Hematopoietic multipotent progenitor cell (in vitro differentiated cells): Measurements from ENCODE around the gene CLEC18A. TPM values are rescaled to one million over a fixed set of nuclear protein-coding genes. Genes with fewer than 3 reads are reported as not detected.
"Not testable (repeated sequence)": the region's sequence is repeated elsewhere in the genome, so short reads cannot be mapped to it uniquely, and the experiment has no call there.

ENCODE experiments used
- DNase-seq, 3 donors: peaks; one replicate each; pipeline ENCODE4 v3.0.0-alpha.2; 2011 to 2015; ENCODE audit warnings: low read depth in 2 of 3, low spot score in 2 of 3
- total RNA-seq: library from RNA; depleted of rRNA; stranded (reverse); fragments of >200 nt; gene quantifications from one replicate; pipeline ENCODE4 v1.2.3, GENCODE V29; 2012

CLEC18A gene
- total RNA-seq, 1 donor = 0.81 TPM

GRCh38 chr16:69951672-69952031 lies 518 bp downstream of the CLEC18A start:
- not testable (repeated sequence) for DNase-seq

- not testable (repeated sequence) for DNase-seq
Observed at GRCh38 chr16:69952116-69952515, 982 bp downstream of the CLEC18A start.

DNA sequence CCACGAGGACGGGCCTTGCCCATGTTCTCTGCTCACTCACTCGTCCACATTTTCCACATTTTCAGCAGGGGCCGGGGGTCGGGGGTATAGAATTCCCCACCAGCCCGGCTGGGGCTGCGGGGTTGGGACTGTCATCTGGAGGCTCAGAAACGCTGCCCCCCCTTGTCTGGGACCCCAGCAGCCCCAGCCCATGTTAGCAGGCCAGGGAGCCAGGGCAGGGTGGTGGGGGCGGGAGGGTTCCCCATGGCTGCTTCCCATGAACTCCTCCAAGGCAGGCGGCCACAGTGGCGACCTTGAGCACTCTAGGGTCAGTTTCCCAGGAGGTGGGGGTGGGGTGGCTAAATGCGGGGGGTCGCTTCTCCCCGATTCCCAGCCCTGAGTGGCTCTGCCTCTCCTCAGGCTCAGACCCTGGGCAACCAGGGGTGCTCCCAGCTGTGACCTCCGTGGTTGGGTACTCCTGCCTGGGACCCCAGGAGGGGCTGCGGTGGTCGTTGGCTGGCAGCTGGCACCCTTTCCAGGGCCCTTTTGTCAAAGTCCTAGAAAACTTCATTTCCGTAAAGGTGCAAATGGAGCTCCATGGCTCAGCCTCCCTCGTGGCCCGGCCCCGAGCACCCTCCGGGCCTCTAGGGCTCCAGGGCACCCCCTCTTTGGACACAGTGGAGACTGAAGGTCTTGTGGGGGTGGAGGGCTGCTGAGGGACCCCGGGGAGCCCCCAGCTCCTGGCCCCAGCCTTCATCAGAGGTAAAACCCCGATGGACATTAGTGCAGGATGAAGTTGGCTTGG lies 1.6 kb downstream of the CLEC18A start:
- not testable (repeated sequence) for DNase-seq

DNA sequence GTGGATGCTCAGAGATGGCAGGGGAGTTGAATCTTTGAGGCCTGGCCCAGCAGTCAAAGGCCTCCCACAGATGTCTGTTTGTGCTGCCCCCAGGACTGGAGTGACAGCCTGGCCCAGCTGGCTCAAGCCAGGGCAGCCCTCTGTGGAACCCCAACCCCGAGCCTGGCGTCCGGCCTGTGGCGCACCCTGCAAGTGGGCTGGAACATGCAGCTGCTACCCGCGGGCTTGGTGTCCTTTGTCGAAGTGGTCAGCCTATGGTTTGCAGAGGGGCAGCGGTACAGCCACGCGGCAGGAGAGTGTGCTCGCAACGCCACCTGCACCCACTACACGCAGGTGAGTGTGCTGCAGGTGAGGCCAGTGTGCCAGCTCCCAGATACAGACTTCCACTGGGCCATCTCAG lies 3.1 kb downstream of the CLEC18A start:
- DNase-seq = not testable (repeated sequence)

DNA sequence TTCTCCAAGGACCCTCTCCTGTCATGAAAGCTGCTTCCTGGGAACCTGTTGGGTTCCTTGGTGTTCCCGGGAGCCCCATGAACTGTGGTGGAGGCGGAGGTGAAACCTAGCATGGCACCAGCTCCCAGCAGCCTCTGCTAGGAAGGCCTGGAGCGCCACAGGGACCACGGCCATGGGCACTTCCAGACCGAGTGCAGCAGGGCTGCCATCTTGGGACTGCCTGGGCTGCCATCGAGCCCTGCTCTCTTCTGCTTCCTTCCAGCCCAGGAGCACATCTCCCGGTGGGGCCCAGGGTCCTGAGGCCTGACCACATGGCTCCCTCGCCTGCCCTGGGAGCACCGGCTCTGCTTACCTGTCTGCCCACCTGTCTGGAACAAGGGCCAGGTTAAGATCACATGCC lies 12.2 kb downstream of the CLEC18A start:
- DNase-seq = not testable (repeated sequence)

GRCh38 chr16:69964960-69965660 lies 14.0 kb downstream of the CLEC18A start:
- DNase-seq = peak in 1 of 3 donors; percentile 25

GRCh38 chr16:69965661-69966054 lies 14.5 kb downstream of the CLEC18A start:
- not testable (repeated sequence) for DNase-seq

DNA sequence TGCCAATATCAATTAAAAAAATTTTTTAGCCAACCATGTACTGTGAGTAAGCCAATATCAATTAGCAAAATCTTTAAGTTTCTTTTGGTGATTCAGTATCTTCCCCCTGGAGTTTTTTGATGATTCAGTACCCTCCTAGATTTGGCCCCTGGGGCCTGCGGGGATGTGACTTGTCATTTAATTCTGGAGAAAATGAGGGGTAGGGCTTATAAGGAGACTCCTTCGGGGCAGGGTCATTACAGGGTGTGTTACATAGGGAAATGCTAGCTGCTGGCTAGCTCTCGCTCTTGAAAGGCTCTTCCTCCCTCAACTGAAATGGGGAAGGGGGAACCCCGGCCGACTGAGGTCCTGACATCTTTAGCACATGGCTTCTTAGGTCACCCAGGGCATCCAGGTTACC lies 16.6 kb downstream of the CLEC18A start:
- not testable (repeated sequence) for DNase-seq

DNA sequence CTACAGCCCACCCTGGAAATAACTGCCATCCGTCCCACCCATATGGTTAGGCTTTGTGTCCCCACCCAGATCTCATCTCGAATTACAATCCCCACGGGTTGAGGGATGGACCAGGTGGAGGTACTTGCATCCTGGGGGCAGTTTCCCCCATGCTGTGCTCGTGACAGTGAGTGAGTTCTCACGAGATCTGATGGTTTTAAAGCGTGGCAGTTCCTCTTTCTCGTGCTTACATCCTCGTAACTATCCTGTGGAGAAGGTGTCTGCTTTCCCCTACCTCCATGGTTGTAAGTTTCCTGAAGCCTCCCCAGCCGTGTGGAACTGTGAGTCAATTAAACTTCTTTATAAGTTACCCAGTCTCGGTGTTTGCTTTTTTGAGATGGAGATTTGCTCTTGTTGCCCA lies 17.0 kb downstream of the CLEC18A start:
- not testable (repeated sequence) for DNase-seq

- DNase-seq = not testable (repeated sequence)
Observed at GRCh38 chr16:69969657-69970056, 18.5 kb downstream of the CLEC18A start.

GRCh38 chr16:69972120-69972519 lies 21.0 kb downstream of the CLEC18A start:
- DNase-seq = not testable (repeated sequence)

GRCh38 chr16:69972935-69973334 lies 21.8 kb downstream of the CLEC18A start:
- DNase-seq = not testable (repeated sequence)

- not testable (repeated sequence) for DNase-seq
Observed at GRCh38 chr16:69985196-69985595, 34.1 kb downstream of the CLEC18A start.

GRCh38 chr16:69997956-69998355 lies 46.8 kb downstream of the CLEC18A start:
- DNase-seq = not testable (repeated sequence)

GRCh38 chr16:69999801-70000200 lies 48.7 kb downstream of the CLEC18A start:
- not testable (repeated sequence) for DNase-seq

DNA sequence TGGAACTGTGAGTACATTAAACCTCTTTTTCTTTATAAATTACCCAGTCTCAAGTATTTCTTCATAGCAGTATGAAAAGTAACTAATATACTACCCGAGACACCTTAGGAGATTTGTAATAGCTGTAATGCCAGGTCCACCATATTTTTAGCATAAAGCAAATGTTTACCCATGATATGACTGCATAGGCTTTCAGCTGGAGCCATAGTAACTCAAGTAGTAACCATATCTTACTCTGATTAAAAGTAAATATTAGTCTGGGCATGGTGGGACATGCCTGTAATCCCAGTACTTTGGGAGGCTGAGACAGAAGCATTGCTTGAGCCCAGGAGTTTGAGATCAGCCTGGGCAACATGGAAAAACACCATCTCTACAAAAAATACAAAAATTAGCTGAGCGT lies 52.4 kb downstream of the CLEC18A start:
- DNase-seq = not testable (repeated sequence)

- DNase-seq = not testable (repeated sequence)
Observed at GRCh38 chr16:70008604-70009003, 57.5 kb downstream of the CLEC18A start.

DNA sequence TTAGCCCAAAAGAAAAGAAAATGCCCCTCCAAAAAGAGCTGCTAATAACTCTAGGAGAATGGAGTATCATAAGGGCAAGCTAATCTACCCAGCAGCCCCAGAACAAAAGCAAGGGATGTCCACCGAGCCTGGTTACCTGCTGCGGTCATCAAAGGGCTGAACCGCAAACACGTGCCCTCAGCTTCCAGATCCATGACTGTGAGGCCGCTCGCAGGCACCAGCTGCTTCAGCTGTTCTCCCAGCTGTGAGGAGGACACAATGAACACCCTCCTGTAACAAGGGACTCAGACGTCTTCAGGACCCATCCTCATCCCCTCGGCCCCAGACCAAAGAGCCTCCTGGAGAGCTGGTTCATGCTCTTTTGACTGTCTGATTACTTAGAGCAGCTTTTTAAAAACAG lies 59.5 kb downstream of the CLEC18A start:
- DNase-seq = not testable (repeated sequence)

GRCh38 chr16:70011120-70011519 lies 60.0 kb downstream of the CLEC18A start:
- not testable (repeated sequence) for DNase-seq

- DNase-seq = not testable (repeated sequence)
Observed at GRCh38 chr16:70012354-70012753, 61.2 kb downstream of the CLEC18A start.

DNA sequence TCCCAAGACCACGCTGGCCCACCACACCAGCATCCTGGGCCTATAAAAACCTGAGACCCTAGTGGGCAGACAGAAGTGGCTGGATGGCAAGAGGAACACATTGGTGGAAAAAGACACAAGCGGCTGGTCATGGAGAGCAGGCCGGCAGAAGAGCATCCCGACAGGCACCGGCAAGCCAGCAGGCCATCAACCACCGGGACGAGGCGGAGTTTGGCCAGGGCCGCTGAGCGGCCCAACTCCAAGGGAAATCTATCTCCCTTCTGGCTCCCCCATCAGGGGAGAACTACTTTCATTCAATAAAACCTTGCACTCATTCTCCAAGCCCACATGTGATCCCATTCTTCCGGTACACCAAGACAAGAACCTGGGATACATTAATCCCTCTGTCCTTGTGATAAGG lies 61.8 kb downstream of the CLEC18A start:
- not testable (repeated sequence) for DNase-seq
